SIG-M5 treated with dmso at 0.1 percent for 504 hours (cell line): ENCODE measurements around the gene MICAL2.

Source experiments
- DNase-seq: peaks from one replicate; lab custom pipeline; 2025; ENCODE audit not compliant: unreplicated experiment; lab: John Stamatoyannopoulos, UW

MICAL2 gene

DNA sequence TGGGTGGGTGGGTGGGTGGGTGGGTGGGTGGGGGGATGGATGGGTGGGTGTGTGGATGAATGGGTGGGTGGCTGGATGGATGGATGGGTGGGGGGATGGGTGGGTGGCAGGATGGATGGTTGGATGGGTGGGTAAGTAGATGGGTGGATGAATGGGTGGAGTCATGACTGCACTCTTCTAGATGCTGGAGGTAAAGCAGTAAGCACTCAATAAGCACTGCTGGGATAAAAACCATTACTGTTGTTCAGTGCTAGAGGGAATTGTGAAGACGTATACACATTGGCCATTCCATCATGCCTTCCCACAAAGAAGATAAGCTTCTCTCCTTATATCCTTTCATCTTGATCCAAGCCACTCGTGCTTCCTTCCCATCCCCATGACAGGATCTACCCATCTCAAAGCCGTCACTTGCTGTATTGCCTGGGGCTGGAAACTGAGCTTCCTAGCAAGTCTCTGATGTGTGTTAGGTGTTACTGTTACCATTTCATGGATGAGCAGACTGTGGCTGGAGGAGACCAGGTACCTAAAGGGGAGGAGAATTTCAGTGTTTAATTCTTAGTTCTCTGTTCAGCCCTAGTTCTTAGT, 74.8 kb downstream of the MICAL2 start:
- DNase-seq: no peak

DNA sequence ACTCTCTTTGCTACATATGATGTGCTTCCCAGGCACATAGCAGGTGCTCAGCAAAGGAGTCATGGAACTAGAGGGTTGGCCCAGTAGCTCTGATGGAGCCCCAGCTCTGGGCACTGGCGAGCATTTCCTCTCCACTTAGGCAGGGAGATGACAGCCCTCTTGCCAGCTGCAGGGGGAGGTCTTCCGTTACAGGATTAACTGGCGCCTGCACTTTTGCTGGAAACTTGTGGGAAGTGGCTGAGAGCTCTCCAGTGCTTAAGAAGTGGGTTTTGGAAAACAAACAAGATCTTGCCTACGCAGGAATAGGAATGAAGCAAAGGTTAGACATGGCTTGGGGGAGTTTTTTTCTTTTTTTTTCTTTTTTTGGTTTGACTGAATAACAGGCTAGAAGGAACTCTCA, 75.5 kb downstream of the MICAL2 start:
- no peak for DNase-seq

DNA sequence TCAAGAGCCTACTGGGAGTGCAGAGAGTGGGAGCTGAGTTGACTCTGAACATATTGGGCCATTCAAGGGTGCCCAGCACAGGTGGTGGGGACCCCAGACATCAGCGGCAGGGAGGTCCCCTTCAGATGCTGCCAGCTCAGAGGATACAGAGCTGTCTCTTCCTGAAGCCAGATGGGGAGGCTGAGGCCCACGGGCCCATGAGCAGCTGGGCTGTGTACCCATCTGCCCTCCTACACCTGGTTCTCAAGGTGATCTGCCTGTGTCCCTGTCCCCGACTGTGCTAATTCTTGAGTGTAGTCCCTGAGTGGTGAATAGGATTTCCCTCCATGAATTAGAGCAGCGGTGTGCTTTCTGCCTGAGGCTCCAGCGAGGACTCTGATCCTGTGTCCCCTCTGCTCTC, 76.3 kb downstream of the MICAL2 start:
- no peak for DNase-seq

DNA sequence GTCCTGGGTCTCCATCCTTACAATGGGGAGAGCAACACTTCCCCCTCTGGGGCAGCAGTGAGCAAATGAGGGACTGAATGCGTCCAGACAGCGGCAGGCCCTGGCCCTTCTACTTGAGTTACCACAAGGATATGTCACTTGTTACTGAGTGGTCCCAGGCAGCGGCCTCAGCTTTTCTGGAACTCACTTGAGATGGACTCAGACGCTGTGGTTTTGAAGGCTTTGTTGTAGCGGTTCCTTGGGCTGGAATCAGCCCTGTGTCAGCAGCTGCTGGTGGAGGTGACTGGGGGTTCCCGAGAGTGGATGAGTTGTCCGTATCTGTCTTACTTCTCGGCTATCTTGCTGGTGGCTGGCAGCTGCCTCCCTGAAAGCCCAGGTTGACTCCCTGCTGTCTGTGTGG, 77.0 kb downstream of the MICAL2 start:
- no peak for DNase-seq

GRCh38 chr11:12188548-12189317, 78.3 kb downstream of the MICAL2 start:
- DNase-seq: peak; percentile 52

GRCh38 chr11:12189543-12190235, 79.3 kb downstream of the MICAL2 start:
- DNase-seq: no peak

DNA sequence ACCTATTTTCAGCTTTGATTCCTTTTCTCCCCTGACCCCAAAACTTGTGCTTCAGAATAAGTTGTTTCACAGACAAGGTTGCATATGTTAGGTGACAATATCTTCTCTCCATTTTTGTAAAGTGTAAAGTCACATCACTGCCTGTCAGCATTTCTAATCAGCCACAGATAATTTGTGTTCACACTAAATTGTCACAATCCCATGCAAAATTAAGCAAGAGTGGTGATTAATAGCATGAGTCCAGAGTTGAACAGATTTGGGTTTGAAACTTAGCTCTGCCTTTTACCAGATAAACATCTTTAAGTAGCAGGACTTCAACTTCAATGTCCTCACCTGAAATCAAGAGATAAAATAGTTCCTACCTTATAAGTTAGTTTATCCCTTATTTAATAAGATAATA, 80.1 kb downstream of the MICAL2 start:
- no peak for DNase-seq

DNA sequence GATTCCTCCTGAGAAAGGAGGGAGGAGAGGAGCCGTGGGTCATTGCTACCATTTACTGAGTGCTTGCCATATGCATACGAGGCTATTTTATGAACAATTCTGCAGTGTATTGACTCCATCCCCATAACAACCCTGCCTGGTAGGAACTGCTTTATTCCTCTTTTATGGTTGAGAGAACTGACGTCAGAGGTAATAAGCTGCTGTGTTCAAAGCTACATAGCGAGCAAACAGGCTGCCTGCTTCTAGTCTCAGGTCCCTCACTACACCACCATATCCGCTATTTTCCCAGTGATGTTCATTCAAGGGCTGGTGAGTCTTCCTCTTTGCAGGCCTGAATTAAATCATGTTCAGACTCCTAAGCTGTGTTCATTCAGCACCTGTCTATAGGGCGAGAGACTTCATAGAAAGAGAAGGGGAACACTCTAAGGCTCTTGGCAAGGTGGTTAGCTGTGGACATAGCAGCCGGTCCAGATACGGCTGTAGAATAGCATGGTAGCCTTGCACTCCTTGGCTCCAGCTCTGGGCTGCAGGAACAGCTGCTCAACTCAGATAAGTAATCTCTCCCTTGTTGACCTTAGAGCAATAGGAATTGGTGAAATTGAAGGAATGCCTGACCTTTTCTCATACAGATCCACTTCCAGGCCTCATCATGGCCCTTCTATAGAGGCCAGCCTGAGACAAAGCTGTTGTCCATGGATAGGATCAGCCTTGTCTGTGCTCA, 82.6 kb downstream of the MICAL2 start:
- no peak for DNase-seq

DNA sequence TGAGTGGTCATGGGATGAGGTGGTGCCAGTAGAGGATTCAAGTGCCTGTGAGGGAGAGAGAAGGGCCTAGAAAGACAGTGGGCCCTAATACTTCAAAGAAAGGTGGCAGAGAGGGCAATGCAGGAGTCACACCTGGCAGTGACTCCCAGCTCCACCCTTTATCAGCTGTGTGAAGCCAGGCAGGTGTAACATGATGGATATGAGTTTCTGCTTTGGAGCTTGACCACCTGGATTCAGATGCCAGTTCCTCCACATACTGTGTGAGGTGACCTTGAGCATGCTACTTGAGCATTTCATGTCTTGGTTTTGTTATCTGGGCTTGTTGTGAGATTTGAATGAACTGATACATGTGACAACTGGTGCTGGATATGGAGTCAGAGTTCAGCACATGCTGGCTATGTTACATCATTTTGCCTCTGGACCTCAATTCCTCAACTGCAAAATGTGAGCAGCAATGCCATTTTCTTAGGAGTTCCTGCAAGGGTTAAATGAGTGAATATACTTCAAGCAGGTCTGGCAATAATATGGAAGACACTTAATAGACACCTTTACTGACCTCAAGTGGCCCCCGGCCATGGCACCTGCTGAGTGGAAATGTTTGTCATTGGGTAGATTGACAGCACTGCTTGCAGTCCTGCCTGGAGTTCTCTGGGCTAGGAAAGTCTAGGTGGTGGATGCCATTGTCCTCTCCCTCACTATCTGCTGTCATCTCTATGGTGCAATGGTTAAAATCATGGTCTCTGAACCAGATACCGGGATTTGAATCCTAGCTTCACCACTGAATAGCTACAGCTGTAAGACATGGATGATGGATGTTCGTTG, 83.3 kb downstream of the MICAL2 start:
- DNase-seq: no peak

DNA sequence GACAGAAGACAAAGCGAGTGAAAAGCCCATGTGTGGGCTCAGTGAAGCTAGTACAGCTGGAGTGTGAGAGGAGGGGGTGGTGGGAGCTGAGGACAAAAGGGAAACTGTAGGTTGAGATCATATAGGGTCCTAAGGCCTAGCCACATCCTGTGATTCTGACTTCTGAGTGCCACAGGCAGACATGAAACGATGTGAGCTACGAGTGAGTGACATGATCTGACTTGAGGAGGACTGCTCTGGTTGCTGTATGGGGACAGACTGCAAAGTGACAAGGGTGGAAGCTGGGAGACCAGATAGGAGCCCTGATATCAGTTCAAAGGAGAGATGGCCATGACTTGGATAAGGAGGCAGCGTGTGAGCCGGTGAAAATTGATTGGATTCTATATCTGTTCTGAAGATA, 85.4 kb downstream of the MICAL2 start:
- no peak for DNase-seq

GRCh38 chr11:12196308-12196707, 85.9 kb downstream of the MICAL2 start:
- DNase-seq: no peak

GRCh38 chr11:12196872-12197271, 86.5 kb downstream of the MICAL2 start:
- DNase-seq: no peak

DNA sequence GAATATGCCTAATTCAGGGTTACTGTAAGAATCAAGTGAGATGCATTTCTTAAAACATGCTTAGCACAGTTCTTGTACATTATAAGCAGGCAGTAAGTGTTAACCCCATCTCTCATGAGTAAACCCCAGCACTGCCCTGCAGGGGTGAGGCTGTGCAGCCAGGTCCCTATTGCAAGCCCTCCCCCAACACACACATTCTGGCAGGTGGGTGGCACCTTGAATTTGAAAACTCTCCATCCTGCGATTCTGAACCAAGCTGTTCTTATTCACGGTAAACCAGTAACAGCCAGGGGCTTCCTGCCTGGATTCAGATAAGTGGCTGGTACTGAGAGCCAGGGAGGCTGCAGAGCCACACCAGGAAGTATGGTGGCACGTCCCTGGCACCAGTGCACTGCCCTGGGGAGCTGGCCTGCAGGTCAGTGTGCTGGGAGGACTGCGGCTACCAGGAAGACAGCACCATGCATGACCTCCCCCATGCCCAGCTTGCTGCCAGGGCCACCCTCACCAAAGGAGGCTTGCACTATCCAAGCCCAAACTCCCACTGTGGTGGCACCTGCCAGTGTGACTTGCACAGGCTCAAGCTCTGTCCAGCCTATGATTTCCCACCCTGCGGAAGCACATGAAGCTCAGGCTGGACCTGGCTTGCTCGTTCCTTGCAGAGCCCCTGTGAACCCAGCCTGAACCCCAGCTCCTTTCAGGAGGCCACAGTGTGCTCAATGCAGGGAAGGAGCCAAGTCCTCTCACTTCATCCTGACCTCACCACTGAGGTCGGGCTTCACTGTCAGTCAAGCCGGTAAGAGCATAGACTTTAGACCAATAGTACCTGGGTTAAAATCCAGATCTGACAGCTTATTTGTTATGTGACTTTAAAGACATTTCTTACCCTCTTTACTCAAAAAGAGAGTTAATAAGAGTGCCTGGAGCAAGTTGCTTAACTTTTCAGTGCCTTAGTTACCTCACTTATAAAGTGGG, 88.1 kb downstream of the MICAL2 start:
- no peak for DNase-seq

GRCh38 chr11:12199231-12199948, 89.0 kb downstream of the MICAL2 start:
- no peak for DNase-seq

DNA sequence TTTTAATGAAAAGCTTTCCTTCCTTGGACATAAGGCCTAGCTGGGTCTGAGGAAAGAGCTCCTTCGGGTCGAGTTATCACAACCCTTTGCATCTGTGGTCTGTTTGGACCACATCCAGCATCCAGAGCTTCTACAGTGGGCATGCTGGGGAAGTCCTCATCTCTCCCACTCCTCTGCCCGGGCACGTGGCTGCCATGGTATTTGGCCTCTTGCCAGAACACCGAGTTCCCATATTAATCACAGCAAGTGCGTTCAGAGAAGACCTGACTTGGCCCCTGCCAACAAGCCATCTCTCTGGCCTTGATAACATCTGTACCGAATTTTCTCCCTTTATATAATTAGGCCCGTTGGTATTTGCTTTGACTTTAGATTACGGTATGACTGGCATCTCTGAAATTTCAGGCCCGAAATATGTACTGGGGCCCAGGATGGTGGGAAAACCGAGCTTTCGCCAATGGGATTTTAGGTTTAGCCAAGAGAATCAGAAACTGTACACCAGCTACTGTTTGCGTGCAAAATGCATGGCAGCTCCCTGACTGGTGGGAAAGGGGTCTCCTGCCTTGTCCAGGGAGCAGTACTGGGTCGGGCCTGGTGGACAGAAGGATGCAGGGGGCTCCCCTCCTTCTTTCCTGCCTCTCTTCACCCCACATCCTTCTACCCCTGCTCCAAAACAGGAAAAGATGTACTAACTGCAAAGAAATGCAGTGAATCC, 90.0 kb downstream of the MICAL2 start:
- DNase-seq: no peak

DNA sequence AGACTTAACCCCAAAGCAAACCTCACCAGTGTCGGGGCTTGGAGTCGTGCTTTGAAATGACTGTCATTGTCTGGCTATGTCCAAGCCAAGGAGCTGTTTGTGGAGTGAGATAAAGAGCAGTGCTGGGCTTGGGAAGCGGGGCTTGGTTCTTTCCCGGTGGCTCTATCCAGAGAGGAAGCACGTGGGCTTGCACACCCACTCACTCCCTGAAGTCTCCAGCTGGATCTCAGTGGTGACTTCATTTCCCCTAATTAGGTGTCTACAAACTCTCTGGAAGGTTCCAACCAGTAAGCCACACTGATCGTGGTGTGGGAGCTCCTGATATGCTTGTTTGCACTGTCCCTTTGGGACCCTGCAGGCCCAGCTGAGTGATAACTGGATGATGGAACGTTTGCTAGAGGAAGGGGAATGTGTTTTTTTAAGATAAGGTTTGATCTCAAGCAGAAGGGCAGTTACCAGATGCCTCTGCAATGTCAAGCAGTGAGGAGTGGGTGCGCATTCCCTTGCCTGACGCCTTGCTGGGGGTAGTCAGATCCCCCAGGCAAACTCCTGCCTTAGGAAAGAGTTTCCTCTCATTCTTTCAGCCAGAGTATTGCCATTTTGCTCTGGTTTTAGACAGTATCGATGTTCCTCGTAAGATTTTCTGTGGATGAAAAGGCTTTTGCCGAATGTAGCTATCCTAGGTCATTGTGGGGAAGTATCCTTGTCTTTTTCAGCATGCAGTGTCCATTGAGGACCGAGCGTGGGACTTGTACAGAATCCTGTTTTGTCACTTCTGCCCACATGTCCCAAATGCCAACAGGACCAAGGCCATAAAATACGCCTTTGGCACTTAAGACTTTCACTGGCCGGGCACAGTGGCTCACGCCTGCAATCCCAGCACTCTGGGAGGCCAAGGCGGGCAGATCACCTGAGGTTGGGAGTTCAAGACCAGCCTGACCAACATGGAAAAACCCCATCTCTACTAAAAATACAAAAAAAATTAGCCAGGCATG, 90.9 kb downstream of the MICAL2 start:
- DNase-seq: no peak

DNA sequence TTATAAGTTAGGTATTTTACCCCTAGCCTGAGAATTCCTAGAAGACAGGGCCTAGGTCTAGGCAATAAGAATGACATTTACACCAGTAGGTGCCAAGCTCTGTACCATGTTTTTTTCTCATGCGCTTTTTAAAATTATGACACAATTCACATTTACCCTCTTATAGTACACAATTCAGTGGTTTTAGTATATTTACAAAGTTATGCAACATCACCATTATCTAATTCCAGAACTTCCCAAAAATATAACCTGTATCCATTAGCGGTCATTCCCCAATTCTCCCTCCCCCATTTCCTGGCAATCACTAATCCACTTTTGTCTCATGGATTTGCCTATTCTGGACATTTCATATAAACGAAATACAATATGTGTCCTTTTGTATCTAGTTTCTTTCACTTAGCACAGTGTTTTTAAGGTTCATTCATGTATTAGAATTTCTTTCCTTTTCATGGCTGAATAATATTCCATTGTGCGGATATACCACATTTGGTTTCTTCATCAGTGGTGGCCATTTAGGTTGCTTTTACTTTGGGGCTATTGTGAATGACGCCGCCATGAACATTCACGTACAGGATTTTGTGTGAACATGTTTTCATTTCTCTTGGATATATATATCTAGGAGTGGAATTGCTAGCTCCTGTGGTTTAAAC, 92.4 kb downstream of the MICAL2 start:
- no peak for DNase-seq
